WTC11 (cell line): Measurements from ENCODE around the gene CROCC2. TPM values are rescaled to one million over a fixed set of nuclear protein-coding genes. Genes with fewer than 3 reads are reported as not detected.

ENCODE experiments used
- ATAC-seq: fragments of 200-7000 bp; cut with Tn5 transposase; 2 replicates; pipeline ENCODE4 v1.10.0; 2021; ENCODE audit warnings: mild to moderate bottlenecking, moderate library complexity
- CTCF ChIA-PET: fragments of 300-600 bp; sonication (Branson Sonifier 250); formaldehyde crosslinking; loops from one replicate; lab custom pipeline; 2021; ENCODE audit warnings: antibody characterized with exemption; lab: Charles Lee
- POLR2A ChIA-PET: fragments of 350-600 bp; sonication (Branson Sonifier 250); formaldehyde crosslinking; loops from one replicate; lab custom pipeline; 2021; ENCODE audit warnings: antibody characterized with exemption; lab: Charles Lee
- DNase-seq: peaks from one replicate; pipeline ENCODE4 v3.0.0; 2021; ENCODE audit warnings: low spot score
- H3K27ac Mint-ChIP-seq: 2 replicates; pipeline ENCODE4 v1.8.0; 2021; ENCODE audit warnings: mixed read lengths
- H3K27me3 Mint-ChIP-seq: 2 replicates; pipeline ENCODE4 v1.8.0; 2021; ENCODE audit warnings: low read depth, mild to moderate bottlenecking, moderate library complexity, mixed read lengths
- H3K36me3 Mint-ChIP-seq: 2 replicates; pipeline ENCODE4 v1.8.0; 2021; ENCODE audit warnings: mixed read lengths
- H3K4me1 Mint-ChIP-seq: 2 replicates; pipeline ENCODE4 v1.8.0; 2022; ENCODE audit warnings: mixed read lengths
- H3K4me3 Mint-ChIP-seq: 2 replicates; pipeline ENCODE4 v1.8.0; 2021; ENCODE audit warnings: mild to moderate bottlenecking, moderate library complexity, mixed read lengths
- H3K9me3 Mint-ChIP-seq: 2 replicates; pipeline ENCODE4 v1.8.0; 2021; ENCODE audit warnings: mixed read lengths
- ATF3 ChIP-seq: sonication (generic); formaldehyde crosslinking; conservative IDR thresholded peaks from 2 replicates; pipeline ENCODE4 v1.8.1; 2022; ENCODE audit warnings: mild to moderate bottlenecking, missing genetic modification reagents
- ELF4 ChIP-seq: sonication (generic); formaldehyde crosslinking; IDR thresholded peaks from 2 replicates; pipeline ENCODE4 v1.8.1; 2022; ENCODE audit warnings: low read depth, mild to moderate bottlenecking, moderate library complexity, missing genetic modification reagents
- ETV6 ChIP-seq: sonication (generic); formaldehyde crosslinking; IDR thresholded peaks from 2 replicates; pipeline ENCODE4 v1.8.1; 2022; ENCODE audit warnings: mild to moderate bottlenecking, missing genetic modification reagents
- GABPB1 ChIP-seq: sonication (generic); formaldehyde crosslinking; IDR thresholded peaks from 2 replicates; pipeline ENCODE4 v1.8.1; 2023; ENCODE audit warnings: mild to moderate bottlenecking, missing genetic modification reagents
- GTF2I ChIP-seq: fragments of 250-450 bp; sonication (Bioruptor Pico); conservative IDR thresholded peaks from 2 replicates; pipeline ENCODE4 v1.4.0; 2021; ENCODE audit warnings: mild to moderate bottlenecking
- HMGA2 ChIP-seq: fragments of 250-450 bp; sonication (Bioruptor Pico); IDR thresholded peaks from 2 replicates; pipeline ENCODE4 v1.4.0; 2021; ENCODE audit warnings: mild to moderate bottlenecking, moderate library complexity
- JUN ChIP-seq: sonication (generic); formaldehyde crosslinking; IDR thresholded peaks from 2 replicates; pipeline ENCODE4 v1.8.0; 2023; ENCODE audit warnings: mild to moderate bottlenecking, missing genetic modification reagents
- KAT7 ChIP-seq: sonication (generic); formaldehyde crosslinking; IDR thresholded peaks from 2 replicates; pipeline ENCODE4 v1.8.1; 2023; ENCODE audit warnings: missing genetic modification reagents, mild to moderate bottlenecking, borderline replicate concordance
- MXD4 ChIP-seq: fragments of 250-450 bp; sonication (Bioruptor Pico); IDR thresholded peaks from 2 replicates; pipeline ENCODE4 v1.8.0; 2021; ENCODE audit warnings: mild to moderate bottlenecking, moderate library complexity, borderline replicate concordance
- MYBL2 ChIP-seq: sonication (generic); formaldehyde crosslinking; IDR thresholded peaks from 2 replicates; pipeline ENCODE4 v1.8.1; 2023; ENCODE audit warnings: mild to moderate bottlenecking, moderate library complexity, missing genetic modification reagents
- NR2C2 ChIP-seq: sonication (generic); formaldehyde crosslinking; IDR thresholded peaks from 2 replicates; pipeline ENCODE4 v1.8.0; 2022; ENCODE audit warnings: mild to moderate bottlenecking, missing genetic modification reagents
- NR3C1 ChIP-seq: sonication (generic); formaldehyde crosslinking; conservative IDR thresholded peaks from 2 replicates; pipeline ENCODE4 v1.8.1; 2023; ENCODE audit warnings: low read depth, mild to moderate bottlenecking, missing genetic modification reagents
- OVOL2 ChIP-seq: fragments of 250-450 bp; sonication (Bioruptor Pico); IDR thresholded peaks from 2 replicates; pipeline ENCODE4 v1.9.0; 2021; ENCODE audit warnings: mild to moderate bottlenecking, borderline replicate concordance
- TCF7 ChIP-seq: sonication (generic); formaldehyde crosslinking; IDR thresholded peaks from 2 replicates; pipeline ENCODE4 v1.8.0; 2022; ENCODE audit warnings: mild to moderate bottlenecking, low read depth, missing genetic modification reagents, moderate library complexity
- total RNA-seq: library from RNA; stranded (reverse); gene quantifications from 3 replicates; pipeline ENCODE4 v1.2.3, GENCODE V29; 2021
- TF ChIP-seq, protein P1 (sequence below): fragments of 250-450 bp; sonication (Bioruptor Pico); IDR thresholded peaks from 2 replicates; pipeline ENCODE4 v1.8.0; 2021; ENCODE audit warnings: mild to moderate bottlenecking
- TF ChIP-seq, protein P2 (sequence below): sonication (generic); formaldehyde crosslinking; IDR thresholded peaks from 2 replicates; pipeline ENCODE4 v1.8.1; 2022; ENCODE audit warnings: mild to moderate bottlenecking, missing genetic modification reagents, moderate library complexity, borderline replicate concordance
- TF ChIP-seq, protein P3 (sequence below): sonication (generic); formaldehyde crosslinking; IDR thresholded peaks from 2 replicates; pipeline ENCODE4 v1.8.1; 2023; ENCODE audit warnings: mild to moderate bottlenecking, missing genetic modification reagents, moderate library complexity
- TF ChIP-seq, protein P4 (sequence below): fragments of 200-600 bp; IDR thresholded peaks from 2 replicates; pipeline ENCODE4 v1.8.0; 2022; ENCODE audit warnings: antibody characterized with exemption
- TF ChIP-seq, protein P5 (sequence below): fragments of 250-450 bp; sonication (Bioruptor Pico); IDR thresholded peaks from 2 replicates; pipeline ENCODE4 v1.9.0; 2021; ENCODE audit warnings: moderate library complexity, mild to moderate bottlenecking, inconsistent platforms, borderline replicate concordance
- TF ChIP-seq, protein P6 (sequence below): sonication (generic); formaldehyde crosslinking; IDR thresholded peaks from 2 replicates; pipeline ENCODE4 v1.8.1; 2022; ENCODE audit warnings: low read depth, missing genetic modification reagents, borderline replicate concordance

The CROCC2 gene
- total RNA-seq, 1 experiment from 2014 or later = not detected

GRCh38 chr2:240873805-240874714 is 32.1 kb upstream of the CROCC2 start:
- H3K9me3 Mint-ChIP-seq = no peaks in the 10 kb centered on the region
- POLR2A ChIA-PET = no interaction called here

GRCh38 chr2:240874715-240875227 is 31.4 kb upstream of the CROCC2 start:
- no peak for ATAC-seq
- H3K4me1 Mint-ChIP-seq = no peaks in the 10 kb centered on the region
- POLR2A ChIA-PET = no interaction called here

More at GRCh38 chr2:240873805-240874714, 32.1 kb upstream of the CROCC2 start:
- ATAC-seq (peak; percentile 60), DNase-seq (peak; percentile 31)
- CTCF ChIA-PET = interaction anchor here (0.9 to 1.4 kb wide), 4 partner anchors 23 to 109 kb away, joined by 5 to 8 read pairs (median 5); no protein-coding TSS in a partner anchor
- H3K4me1 Mint-ChIP-seq = no peaks in the 10 kb centered on the region
- TF ChIP-seq GABPB1 (CRISPR knock-in tag) (peak; percentile 84), KAT7 (CRISPR knock-in tag) (no peak), GTF2I (CRISPR knock-in tag) (no peak)
- TF ChIP-seq, protein P1, sequence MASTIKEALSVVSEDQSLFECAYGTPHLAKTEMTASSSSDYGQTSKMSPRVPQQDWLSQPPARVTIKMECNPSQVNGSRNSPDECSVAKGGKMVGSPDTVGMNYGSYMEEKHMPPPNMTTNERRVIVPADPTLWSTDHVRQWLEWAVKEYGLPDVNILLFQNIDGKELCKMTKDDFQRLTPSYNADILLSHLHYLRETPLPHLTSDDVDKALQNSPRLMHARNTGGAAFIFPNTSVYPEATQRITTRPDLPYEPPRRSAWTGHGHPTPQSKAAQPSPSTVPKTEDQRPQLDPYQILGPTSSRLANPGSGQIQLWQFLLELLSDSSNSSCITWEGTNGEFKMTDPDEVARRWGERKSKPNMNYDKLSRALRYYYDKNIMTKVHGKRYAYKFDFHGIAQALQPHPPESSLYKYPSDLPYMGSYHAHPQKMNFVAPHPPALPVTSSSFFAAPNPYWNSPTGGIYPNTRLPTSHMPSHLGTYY (CRISPR knock-in tag) = no peak
- TF ChIP-seq, protein P2, sequence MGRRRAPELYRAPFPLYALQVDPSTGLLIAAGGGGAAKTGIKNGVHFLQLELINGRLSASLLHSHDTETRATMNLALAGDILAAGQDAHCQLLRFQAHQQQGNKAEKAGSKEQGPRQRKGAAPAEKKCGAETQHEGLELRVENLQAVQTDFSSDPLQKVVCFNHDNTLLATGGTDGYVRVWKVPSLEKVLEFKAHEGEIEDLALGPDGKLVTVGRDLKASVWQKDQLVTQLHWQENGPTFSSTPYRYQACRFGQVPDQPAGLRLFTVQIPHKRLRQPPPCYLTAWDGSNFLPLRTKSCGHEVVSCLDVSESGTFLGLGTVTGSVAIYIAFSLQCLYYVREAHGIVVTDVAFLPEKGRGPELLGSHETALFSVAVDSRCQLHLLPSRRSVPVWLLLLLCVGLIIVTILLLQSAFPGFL (CRISPR knock-in tag) = 0 out of 2 replicates have a peak, but pooled peaks have one; percentile 65
- H3K27me3 Mint-ChIP-seq = no peaks in the 10 kb centered on the region
- H3K27ac Mint-ChIP-seq = no peak overlapping the region
- H3K4me3 Mint-ChIP-seq = no peak overlapping the region
- no peaks in the 10 kb centered on the region for H3K36me3 Mint-ChIP-seq

More at GRCh38 chr2:240874715-240875227, 31.4 kb upstream of the CROCC2 start:
- Mint-ChIP-seq H3K27ac (no peak overlapping the region), H3K27me3 (no peaks in the 10 kb centered on the region), H3K4me3 (no peak overlapping the region), H3K36me3 (no peaks in the 10 kb centered on the region), H3K9me3 (no peaks in the 10 kb centered on the region)
- TF ChIP-seq, protein P3, sequence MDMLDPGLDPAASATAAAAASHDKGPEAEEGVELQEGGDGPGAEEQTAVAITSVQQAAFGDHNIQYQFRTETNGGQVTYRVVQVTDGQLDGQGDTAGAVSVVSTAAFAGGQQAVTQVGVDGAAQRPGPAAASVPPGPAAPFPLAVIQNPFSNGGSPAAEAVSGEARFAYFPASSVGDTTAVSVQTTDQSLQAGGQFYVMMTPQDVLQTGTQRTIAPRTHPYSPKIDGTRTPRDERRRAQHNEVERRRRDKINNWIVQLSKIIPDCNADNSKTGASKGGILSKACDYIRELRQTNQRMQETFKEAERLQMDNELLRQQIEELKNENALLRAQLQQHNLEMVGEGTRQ (CRISPR knock-in tag) = no peak
- TF ChIP-seq, protein P4, sequence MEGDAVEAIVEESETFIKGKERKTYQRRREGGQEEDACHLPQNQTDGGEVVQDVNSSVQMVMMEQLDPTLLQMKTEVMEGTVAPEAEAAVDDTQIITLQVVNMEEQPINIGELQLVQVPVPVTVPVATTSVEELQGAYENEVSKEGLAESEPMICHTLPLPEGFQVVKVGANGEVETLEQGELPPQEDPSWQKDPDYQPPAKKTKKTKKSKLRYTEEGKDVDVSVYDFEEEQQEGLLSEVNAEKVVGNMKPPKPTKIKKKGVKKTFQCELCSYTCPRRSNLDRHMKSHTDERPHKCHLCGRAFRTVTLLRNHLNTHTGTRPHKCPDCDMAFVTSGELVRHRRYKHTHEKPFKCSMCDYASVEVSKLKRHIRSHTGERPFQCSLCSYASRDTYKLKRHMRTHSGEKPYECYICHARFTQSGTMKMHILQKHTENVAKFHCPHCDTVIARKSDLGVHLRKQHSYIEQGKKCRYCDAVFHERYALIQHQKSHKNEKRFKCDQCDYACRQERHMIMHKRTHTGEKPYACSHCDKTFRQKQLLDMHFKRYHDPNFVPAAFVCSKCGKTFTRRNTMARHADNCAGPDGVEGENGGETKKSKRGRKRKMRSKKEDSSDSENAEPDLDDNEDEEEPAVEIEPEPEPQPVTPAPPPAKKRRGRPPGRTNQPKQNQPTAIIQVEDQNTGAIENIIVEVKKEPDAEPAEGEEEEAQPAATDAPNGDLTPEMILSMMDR = no peak
- TF ChIP-seq ELF4 (CRISPR knock-in tag) = no peak
- TF ChIP-seq JUN (CRISPR knock-in tag) = no peak
- no peak for TF ChIP-seq MXD4 (CRISPR knock-in tag)
- TF ChIP-seq, protein P5, sequence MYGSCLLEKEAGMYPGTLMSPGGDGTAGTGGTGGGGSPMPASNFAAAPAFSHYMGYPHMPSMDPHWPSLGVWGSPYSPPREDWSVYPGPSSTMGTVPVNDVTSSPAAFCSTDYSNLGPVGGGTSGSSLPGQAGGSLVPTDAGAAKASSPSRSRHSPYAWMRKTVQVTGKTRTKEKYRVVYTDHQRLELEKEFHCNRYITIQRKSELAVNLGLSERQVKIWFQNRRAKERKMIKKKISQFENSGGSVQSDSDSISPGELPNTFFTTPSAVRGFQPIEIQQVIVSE (CRISPR knock-in tag) = no peak
- no peak for TF ChIP-seq ETV6
- no peak for TF ChIP-seq MYBL2
- no peak for TF ChIP-seq GTF2I (CRISPR knock-in tag)
- TF ChIP-seq HMGA2 = no peak
- no peak for TF ChIP-seq OVOL2
- no peak for TF ChIP-seq NR2C2 (CRISPR knock-in tag)
- TF ChIP-seq, protein P6, sequence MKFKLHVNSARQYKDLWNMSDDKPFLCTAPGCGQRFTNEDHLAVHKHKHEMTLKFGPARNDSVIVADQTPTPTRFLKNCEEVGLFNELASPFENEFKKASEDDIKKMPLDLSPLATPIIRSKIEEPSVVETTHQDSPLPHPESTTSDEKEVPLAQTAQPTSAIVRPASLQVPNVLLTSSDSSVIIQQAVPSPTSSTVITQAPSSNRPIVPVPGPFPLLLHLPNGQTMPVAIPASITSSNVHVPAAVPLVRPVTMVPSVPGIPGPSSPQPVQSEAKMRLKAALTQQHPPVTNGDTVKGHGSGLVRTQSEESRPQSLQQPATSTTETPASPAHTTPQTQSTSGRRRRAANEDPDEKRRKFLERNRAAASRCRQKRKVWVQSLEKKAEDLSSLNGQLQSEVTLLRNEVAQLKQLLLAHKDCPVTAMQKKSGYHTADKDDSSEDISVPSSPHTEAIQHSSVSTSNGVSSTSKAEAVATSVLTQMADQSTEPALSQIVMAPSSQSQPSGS = no peak
- TF ChIP-seq NR3C1 (CRISPR knock-in tag) = no peak
- no peak for TF ChIP-seq ATF3 (CRISPR knock-in tag)
- no peak for TF ChIP-seq TCF7
- DNase-seq = no peak
- CTCF ChIA-PET = interaction anchor here (1.0 to 1.4 kb wide), 4 partner anchors 24 to 109 kb away, joined by 4 to 8 read pairs (median 5); no protein-coding TSS in a partner anchor
